Measurements from ENCODE around the gene WIPI1. TPM values are rescaled to one million over a fixed set of nuclear protein-coding genes. Genes with fewer than 3 reads are reported as not detected.

The WIPI1 gene
- total RNA-seq, 4 donors from 2014 or later: 23.0 to 32.2 (median 25.5) TPM

DNA sequence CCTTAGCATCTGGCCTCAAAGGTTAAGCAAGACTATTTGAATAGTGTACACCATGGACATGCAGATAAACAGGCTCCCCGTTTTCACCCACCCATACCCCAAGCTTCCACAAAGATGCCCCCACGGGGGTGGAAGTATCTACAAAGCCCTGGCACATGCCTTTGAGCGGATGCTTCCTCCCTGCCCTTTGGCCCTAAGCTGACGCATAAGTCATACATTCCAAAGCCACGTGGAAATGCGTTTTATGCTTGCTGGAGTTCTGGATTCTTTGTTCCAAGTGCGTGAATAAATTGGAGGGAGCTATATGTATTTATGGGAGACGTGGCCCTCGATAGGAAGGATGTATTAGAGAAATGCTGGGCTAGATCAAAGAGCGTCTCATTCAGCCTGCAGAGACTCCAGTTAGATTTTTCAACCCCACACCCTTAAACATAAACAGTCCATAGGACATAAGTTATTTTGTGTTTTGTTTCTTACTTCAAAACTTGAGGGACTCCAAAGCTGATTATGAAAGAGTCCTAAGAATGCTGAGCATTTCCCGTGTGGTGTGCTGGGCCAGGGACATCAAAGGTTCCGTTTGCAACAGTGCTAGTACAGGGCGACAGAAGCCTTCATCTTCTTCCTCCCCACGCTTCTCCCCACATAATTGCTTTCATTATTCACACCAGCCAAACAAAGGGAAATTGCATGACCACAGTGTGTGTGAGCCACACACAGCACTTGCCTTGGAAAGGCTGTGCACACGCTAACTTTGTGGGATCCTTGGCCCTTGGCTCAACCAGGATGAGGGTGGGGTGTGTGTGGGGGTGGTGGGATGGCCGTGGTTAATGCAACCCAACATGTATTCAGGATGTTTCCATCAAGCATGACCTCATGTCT is 73.6 kb downstream of the WIPI1 start:
- Histone ChIP-seq H3K4me1 (peaks cover 2 to 26% (median 6%) of the 10 kb centered on the region in 3 donors), H3K36me3 (no peaks in the 10 kb centered on the region), H3K9me3 (no peaks in the 10 kb centered on the region), H3K27ac (peak overlapping the region in 3 of 4 donors; percentile 50 to 72 (median 57)), H3K4me3 (no peak overlapping the region), H3K27me3 (no peaks in the 10 kb centered on the region)
- DNase-seq: no peak
- intact Hi-C loops (cut with DNase I): no loop called here
- TF ChIP-seq CTCF (IDR thresholded peaks at IDR 0.05) (no peak), POLR2A (IDR thresholded peaks at IDR 0.05) (no peak)
- WGBS, 2 donors: 48 to 61% methylated on average over 13 to 16 of the region's 16 CpGs

DNA sequence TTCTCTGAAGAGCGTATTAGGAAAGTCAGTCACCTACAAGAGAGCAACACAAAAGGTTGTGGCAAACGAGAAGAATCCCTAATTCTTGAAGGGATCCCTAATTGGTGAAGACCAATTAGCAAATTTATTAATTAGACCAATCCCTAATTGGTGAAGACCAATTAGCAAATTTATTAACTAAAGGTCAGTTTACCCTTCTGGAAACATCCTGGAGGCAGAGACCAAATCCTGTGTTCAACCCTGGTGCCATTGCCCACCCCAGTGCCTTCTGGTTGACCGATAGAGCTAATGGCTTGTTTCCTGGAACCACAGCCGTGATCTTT is 74.2 kb downstream of the WIPI1 start:
- intact Hi-C loops (cut with DNase I): no loop called here
- Histone ChIP-seq H3K4me3 (no peak overlapping the region), H3K4me1 (peaks cover 2 to 32% (median 6%) of the 10 kb centered on the region in 3 donors), H3K9me3 (no peaks in the 10 kb centered on the region), H3K27ac (peak overlapping the region in 3 of 4 donors; percentile 50 to 72 (median 57)), H3K27me3 (no peaks in the 10 kb centered on the region), H3K36me3 (no peaks in the 10 kb centered on the region)
- 65 to 79% methylated on average over 4 of the region's 4 CpGs for WGBS, 2 donors
- no peak for TF ChIP-seq CTCF (IDR thresholded peaks at IDR 0.05)
- no peak for TF ChIP-seq POLR2A (IDR thresholded peaks at IDR 0.05)
- DNase-seq: no peak

GRCh38 chr17:68382582-68383085 is 74.7 kb downstream of the WIPI1 start:
- no peaks in the 10 kb centered on the region for H3K27me3 ChIP-seq

DNA sequence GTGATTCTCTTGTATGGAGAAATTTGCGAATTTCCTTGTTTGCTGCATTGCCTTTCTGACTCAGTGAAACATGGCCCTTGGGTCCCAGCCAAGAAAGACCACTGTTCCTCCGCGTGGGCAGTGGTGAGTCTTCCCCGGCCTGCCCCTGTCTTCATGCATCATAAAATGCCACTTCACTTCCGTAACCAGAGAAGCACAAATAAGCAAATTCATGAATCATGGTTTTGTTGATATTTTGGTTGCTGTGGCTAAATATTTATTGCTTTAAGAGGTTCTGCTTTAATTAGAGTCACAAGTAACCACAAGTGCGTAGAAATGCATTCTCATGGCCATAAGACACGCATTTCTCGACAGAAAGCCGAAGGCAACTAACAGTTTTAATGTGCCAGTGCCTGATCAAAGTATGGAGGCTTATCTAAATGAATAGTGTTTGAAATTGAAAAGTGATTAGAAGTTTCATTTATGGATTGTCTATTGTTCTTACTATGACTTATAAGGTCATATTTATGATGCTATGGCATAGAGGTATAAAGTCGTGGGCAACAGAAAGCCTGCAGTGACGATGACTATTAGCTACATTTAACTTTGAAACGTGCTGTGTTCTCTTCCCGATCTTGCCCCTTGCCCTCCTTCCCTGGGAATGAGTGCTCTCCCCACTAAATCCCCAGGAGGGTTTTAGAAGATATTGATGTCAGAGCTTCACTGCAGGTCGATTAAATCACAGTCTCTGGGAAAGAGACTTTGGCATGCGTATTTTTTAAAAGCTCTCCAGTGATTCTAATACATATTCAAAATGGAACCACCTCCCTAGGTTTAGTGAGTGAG is 76.0 kb downstream of the WIPI1 start:
- Histone ChIP-seq H3K36me3 (no peaks in the 10 kb centered on the region), H3K4me3 (no peak overlapping the region), H3K27ac (peak overlapping the region; percentile 0 to 91 (median 55)), H3K27me3 (no peaks in the 10 kb centered on the region), H3K4me1 (peaks cover 2 to 45% (median 18%) of the 10 kb centered on the region in 3 donors), H3K9me3 (no peaks in the 10 kb centered on the region)
- intact Hi-C loops (cut with DNase I): no loop called here
- no peak for TF ChIP-seq CTCF (IDR thresholded peaks at IDR 0.05)
- no peak for TF ChIP-seq POLR2A (IDR thresholded peaks at IDR 0.05)
- DNase-seq: no peak
- 74 to 82% methylated on average over 15 of the region's 15 CpGs for WGBS, 2 donors

More at GRCh38 chr17:68382582-68383085, 74.7 kb downstream of the WIPI1 start:
- Histone ChIP-seq H3K4me3 (no peak overlapping the region), H3K27ac (peak overlapping the region in 2 of 4 donors; percentile 50 to 57), H3K4me1 (peaks cover 2 to 37% (median 10%) of the 10 kb centered on the region in 3 donors), H3K9me3 (no peaks in the 10 kb centered on the region), H3K36me3 (no peaks in the 10 kb centered on the region)
- 88 to 100% methylated on average over 3 of the region's 3 CpGs for WGBS, 2 donors
- intact Hi-C loops (cut with DNase I): no loop called here
- TF ChIP-seq CTCF (IDR thresholded peaks at IDR 0.05): no peak
- TF ChIP-seq POLR2A (IDR thresholded peaks at IDR 0.05): no peak
- DNase-seq: no peak
